RWPE2 (cell line): Measurements from ENCODE around the gene CDC7.

Source experiments
- ATAC-seq: fragments of 200-7000 bp; cut with Tn5 transposase; 3 replicates; pipeline ENCODE4 v1.9.1; 2021; ENCODE audit warnings: low read depth
- DNase-seq: peaks from one replicate; pipeline ENCODE4 v3.0.0-alpha.2; 2020; ENCODE audit warnings: low spot score
- H3K27ac ChIP-seq: fragments of 450-650 bp; 2 replicates; pipeline ENCODE4 v1.5.1; 2017; ENCODE audit warnings: mild to moderate bottlenecking; ENCODE audit not compliant: poor library complexity, severe bottlenecking
- H3K27me3 ChIP-seq: fragments of 250-450 bp; sonication (Bioruptor Pico); 2 replicates; pipeline ENCODE4 v1.5.1; 2021; ENCODE audit warnings: mild to moderate bottlenecking, moderate library complexity; ENCODE audit not compliant: insufficient read depth, poor library complexity, severe bottlenecking
- H3K36me3 ChIP-seq: fragments of 250-450 bp; sonication (Bioruptor Pico); 2 replicates; pipeline ENCODE4 v1.5.1; 2020; ENCODE audit warnings: low read depth, mild to moderate bottlenecking, moderate library complexity
- H3K4me1 ChIP-seq: fragments of 250-450 bp; sonication (Bioruptor Pico); 2 replicates; pipeline ENCODE4 v1.5.1; 2021; ENCODE audit warnings: mild to moderate bottlenecking, moderate library complexity; ENCODE audit not compliant: insufficient read depth, poor library complexity, severe bottlenecking
- H3K4me3 ChIP-seq: fragments of 250-450 bp; sonication (Bioruptor Pico); 2 replicates; pipeline ENCODE4 v1.5.1; 2021; ENCODE audit warnings: mild to moderate bottlenecking, moderate library complexity; ENCODE audit not compliant: severe bottlenecking
- H3K9me3 ChIP-seq: fragments of 250-450 bp; sonication (Bioruptor Pico); 2 replicates; pipeline ENCODE4 v1.5.1; 2021; ENCODE audit warnings: mild to moderate bottlenecking, moderate library complexity; ENCODE audit not compliant: severe bottlenecking
- TF ChIP-seq, protein P1 (sequence below): fragments of 450-650 bp; IDR thresholded peaks from one replicate; pipeline ENCODE4 v1.5.1; 2017; ENCODE audit warnings: mild to moderate bottlenecking, moderate library complexity; ENCODE audit not compliant: poor library complexity, severe bottlenecking

CDC7 gene

DNA sequence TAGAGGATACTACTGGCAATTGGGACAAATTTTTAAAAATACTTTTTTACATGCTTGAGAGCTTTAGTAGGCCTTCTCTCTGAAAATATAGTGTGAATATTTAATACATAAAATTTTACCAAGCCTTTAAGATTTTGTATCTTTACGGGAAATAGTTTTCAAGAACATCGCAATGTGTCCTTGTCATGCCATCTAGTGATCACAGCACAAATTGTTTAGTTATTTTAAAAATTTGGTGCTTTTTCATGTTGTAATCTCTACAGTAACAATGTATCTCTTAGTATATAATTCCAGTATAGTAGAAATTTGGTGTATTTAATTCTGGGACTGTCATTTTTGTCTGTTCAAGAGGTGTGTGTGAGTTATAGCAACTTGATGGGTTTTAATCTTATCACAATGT, 6.7 kb downstream of the CDC7 start:
- Histone ChIP-seq H3K36me3 (peaks cover 90% of the 10 kb centered on the region), H3K4me1 (peaks cover 6% of the 10 kb centered on the region), H3K27ac (no peak overlapping the region), H3K27me3 (no peaks in the 10 kb centered on the region), H3K9me3 (no peaks in the 10 kb centered on the region), H3K4me3 (no peak overlapping the region)
- DNase-seq, result no peak
- no peak for ATAC-seq
- TF ChIP-seq, protein P1, sequence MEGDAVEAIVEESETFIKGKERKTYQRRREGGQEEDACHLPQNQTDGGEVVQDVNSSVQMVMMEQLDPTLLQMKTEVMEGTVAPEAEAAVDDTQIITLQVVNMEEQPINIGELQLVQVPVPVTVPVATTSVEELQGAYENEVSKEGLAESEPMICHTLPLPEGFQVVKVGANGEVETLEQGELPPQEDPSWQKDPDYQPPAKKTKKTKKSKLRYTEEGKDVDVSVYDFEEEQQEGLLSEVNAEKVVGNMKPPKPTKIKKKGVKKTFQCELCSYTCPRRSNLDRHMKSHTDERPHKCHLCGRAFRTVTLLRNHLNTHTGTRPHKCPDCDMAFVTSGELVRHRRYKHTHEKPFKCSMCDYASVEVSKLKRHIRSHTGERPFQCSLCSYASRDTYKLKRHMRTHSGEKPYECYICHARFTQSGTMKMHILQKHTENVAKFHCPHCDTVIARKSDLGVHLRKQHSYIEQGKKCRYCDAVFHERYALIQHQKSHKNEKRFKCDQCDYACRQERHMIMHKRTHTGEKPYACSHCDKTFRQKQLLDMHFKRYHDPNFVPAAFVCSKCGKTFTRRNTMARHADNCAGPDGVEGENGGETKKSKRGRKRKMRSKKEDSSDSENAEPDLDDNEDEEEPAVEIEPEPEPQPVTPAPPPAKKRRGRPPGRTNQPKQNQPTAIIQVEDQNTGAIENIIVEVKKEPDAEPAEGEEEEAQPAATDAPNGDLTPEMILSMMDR, result no peak

- ATAC-seq, result no peak
- TF ChIP-seq, protein P1, result no peak
- Histone ChIP-seq H3K4me3 (no peak overlapping the region), H3K27me3 (no peaks in the 10 kb centered on the region), H3K9me3 (no peaks in the 10 kb centered on the region), H3K27ac (no peak overlapping the region), H3K4me1 (no peaks in the 10 kb centered on the region), H3K36me3 (peaks cover 94% of the 10 kb centered on the region)
- DNase-seq, result no peak
Measured at GRCh38 chr1:91510754-91511153, 10.1 kb downstream of the CDC7 start.

GRCh38 chr1:91511386-91511785, 10.7 kb downstream of the CDC7 start:
- DNase-seq (no peak), ATAC-seq (no peak)

GRCh38 chr1:91513160-91513559, 12.5 kb downstream of the CDC7 start:
- Histone ChIP-seq H3K4me1 (no peaks in the 10 kb centered on the region), H3K9me3 (no peaks in the 10 kb centered on the region), H3K36me3 (peaks cover 84% of the 10 kb centered on the region), H3K27ac (no peak overlapping the region), H3K27me3 (no peaks in the 10 kb centered on the region), H3K4me3 (no peak overlapping the region)
- DNase-seq, result no peak
- TF ChIP-seq, protein P1, result no peak
- ATAC-seq, result no peak

More at GRCh38 chr1:91511386-91511785, 10.7 kb downstream of the CDC7 start:
- no peak overlapping the region for H3K27ac ChIP-seq
- TF ChIP-seq, protein P1, result peak; percentile 70
- H3K36me3 ChIP-seq, result peaks cover 98% of the 10 kb centered on the region
- H3K4me1 ChIP-seq, result no peaks in the 10 kb centered on the region
- no peaks in the 10 kb centered on the region for H3K27me3 ChIP-seq
- no peaks in the 10 kb centered on the region for H3K9me3 ChIP-seq
- no peak overlapping the region for H3K4me3 ChIP-seq

GRCh38 chr1:91513706-91514105, 13.1 kb downstream of the CDC7 start:
- no peak overlapping the region for H3K27ac ChIP-seq
- ATAC-seq, result no peak
- no peak for DNase-seq
- TF ChIP-seq, protein P1, result no peak
- H3K36me3 ChIP-seq, result peaks cover 81% of the 10 kb centered on the region
- no peaks in the 10 kb centered on the region for H3K4me1 ChIP-seq
- H3K27me3 ChIP-seq, result no peaks in the 10 kb centered on the region
- no peaks in the 10 kb centered on the region for H3K9me3 ChIP-seq
- H3K4me3 ChIP-seq, result no peak overlapping the region
